ENCODE data around the gene CDR2. TPM values are rescaled to one million over a fixed set of nuclear protein-coding genes. Genes with fewer than 3 reads are reported as not detected.
"Not testable (repeated sequence)": the region's sequence is repeated elsewhere in the genome, so short reads cannot be mapped to it uniquely, and the experiment has no call there.

Gene CDR2
- polyA plus RNA-seq, 3 donors, result 28.8 to 35.0 (median 30.8) TPM

DNA sequence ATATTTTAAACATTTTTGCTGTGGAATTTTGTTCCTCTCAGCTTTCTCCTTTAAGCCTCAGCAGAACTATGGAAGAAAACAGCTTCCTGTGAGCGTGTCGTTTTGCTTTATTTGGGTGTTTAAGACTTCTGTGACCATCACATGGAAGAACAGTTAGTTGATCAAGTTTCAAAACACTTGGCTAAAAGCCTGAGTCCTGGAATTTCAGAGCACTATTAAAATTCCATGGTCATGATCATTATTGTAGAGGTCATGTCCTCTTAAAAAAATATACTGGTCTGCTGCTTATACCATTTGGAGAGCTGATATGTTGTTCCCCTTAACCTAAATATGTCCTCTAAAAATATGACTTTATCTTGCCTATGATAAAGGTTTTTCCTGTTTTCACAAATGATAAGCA lies 12.6 kb upstream of the CDR2 start:
- peak in 4 of 11 donors; percentile 40 to 60 (median 50) for DNase-seq (ENCODE audit: extremely low read depth in 1 of 11, low read depth in 9 of 11, low spot score in 4 of 11)

DNA sequence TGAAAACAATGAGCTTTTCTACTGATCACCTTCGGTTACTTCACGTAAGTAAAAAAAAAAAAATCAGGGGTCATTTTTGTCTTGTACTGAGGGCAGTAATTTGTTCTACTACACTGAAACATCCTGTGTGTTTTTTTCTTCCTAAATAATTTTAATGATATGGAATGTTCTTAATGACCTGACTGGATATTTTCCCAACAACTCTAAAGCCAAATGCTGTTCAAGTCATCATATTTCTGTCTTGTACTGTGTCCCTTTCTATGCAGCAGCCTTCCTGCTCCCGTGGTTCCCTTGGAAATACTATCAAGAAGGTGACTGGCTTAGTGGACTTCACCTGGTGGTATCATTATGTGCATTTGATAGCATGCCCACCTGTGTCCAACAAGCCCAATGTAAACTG lies 10.8 kb upstream of the CDR2 start:
- DNase-seq (ENCODE audit: extremely low read depth in 1 of 11, low read depth in 9 of 11, low spot score in 4 of 11), result no peak

- DNase-seq (ENCODE audit: extremely low read depth in 1 of 11, low read depth in 9 of 11, low spot score in 4 of 11), result no peak
Observed at GRCh38 chr16:22383827-22384226, 9.4 kb upstream of the CDR2 start.

GRCh38 chr16:22381392-22381791 lies 7.0 kb upstream of the CDR2 start:
- DNase-seq (ENCODE audit: extremely low read depth in 1 of 11, low read depth in 9 of 11, low spot score in 4 of 11), result no peak

GRCh38 chr16:22380529-22380928 lies 6.1 kb upstream of the CDR2 start:
- DNase-seq (ENCODE audit: extremely low read depth in 1 of 11, low read depth in 9 of 11, low spot score in 4 of 11), result no peak

DNA sequence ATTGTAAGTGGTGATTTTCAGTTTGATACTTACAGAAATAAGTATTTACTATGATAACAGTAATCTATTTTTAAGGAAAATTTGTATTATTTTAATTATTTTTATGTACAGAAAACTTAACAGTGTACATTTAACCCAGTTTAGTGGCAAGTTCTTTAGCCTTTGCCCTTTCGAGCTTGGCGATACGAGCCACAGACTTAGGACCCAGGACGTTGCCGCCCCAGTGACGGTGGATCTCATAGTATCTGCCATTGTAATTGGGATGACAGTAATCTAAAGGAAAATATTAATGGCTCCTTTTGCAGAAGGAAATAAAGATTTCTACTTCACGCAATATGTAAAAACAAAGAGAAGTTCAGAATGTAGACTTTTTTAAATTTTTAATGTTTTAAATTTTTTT lies 5.2 kb upstream of the CDR2 start:
- DNase-seq (ENCODE audit: extremely low read depth in 1 of 11, low read depth in 9 of 11, low spot score in 4 of 11), result no peak

DNA sequence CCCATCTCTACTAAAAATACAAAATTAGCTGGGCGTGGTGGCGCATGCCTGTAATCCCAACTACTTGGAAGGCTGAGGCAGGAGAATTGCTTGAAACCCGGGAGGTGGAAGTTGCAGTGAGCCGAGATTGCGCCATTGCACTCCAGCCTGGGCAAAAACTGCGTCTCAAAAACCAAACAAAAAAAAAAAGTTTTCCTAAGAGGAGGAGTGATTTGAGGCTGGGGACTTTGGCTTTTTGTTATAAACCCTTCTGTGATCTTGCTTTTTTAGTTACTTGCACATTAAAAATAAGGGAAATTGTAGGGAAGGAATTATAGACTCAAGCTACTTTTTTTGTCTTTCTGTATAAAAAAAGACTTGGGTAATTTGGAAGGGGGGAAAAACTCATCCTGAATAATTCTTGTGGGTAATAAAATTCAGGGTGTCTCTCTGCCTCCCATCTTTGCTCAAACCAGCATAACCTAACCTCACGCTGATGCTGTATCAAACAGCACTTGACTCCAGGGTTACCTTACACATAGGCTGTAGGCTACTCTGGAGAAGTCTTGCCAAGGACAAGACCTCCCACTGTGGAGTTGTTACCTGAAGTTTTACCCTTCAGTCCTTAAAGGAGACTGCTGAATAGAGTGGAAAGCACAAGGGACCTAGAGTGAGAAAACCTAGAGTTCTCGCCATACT lies 1.7 kb upstream of the CDR2 start:
- no peak for DNase-seq (ENCODE audit: extremely low read depth in 1 of 11, low read depth in 9 of 11, low spot score in 4 of 11)

GRCh38 chr16:22375117-22375962 lies 921 bp upstream of the CDR2 start:
- peak in 1 of 11 donors; percentile 30 for DNase-seq (ENCODE audit: extremely low read depth in 1 of 11, low read depth in 9 of 11, low spot score in 4 of 11)

DNA sequence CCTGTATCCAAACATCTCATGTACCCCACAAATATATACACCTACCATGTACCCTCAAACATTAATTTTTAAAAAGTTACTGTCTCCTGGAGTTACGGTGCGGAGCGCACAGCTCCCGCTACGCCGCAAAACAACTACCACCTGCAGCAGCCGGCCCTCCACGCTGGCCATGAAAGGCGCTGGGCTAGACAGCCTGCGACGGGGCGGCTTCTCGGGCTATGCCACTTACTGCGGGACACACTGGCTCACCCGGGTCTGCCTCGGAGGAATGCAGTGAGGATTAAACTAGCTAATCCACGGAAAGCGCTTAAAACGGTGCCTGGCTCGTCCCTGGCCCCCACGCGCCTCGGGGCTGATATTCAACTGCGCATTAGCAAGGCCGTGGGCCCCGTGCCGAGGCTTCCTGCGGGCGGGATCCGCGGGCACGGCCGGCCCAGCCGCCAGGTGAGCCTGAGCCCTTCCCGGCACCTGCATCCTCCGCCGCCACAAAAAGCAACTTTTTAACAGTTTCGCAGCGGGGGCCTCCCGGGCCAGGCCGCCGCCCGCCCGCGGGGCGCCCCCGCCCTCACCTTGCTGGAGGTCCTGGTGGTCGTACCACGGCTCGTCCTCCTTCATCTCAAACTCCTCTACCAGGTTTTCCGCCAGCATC lies 633 bp downstream of the CDR2 start:
- peak in 1 of 11 donors; percentile 36 for DNase-seq (ENCODE audit: extremely low read depth in 1 of 11, low read depth in 9 of 11, low spot score in 4 of 11)

DNA sequence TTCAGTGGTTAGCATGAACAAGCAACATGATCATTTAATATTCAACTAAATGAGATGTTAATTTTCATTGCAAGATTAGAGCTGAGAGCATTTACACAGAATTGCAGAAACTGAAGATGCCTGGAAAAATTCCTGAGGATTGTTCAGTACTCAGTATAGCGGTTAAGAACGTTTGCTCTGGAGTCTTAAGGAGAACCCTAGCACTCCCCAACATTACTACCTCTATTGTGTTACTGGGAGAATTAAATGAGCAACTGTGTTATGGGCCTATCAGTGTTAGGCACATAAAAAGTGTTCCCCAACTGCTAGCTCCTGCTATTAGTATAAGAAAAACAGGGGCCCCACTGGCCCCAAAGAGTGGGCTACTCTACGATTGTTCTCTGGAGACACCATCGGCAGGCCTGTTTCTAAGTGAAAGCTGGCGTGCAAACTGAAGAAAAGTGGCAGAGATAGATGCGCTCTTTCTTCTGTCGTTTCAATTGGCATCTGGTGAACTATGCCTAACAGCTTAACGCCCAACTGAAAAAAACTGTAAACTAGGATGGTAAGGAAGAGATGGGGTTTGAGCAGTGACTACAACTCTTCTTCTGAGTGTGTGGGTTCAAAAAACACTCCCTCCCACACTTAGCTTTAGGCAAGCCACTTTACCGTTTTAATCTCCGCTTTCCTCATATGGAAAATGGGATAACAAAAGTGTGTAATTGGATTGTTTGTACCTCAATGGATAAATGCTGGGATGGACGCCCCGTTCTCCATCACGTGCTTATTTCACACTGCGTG lies 1.3 kb downstream of the CDR2 start:
- DNase-seq (ENCODE audit: extremely low read depth in 1 of 11, low read depth in 9 of 11, low spot score in 4 of 11), result no peak

DNA sequence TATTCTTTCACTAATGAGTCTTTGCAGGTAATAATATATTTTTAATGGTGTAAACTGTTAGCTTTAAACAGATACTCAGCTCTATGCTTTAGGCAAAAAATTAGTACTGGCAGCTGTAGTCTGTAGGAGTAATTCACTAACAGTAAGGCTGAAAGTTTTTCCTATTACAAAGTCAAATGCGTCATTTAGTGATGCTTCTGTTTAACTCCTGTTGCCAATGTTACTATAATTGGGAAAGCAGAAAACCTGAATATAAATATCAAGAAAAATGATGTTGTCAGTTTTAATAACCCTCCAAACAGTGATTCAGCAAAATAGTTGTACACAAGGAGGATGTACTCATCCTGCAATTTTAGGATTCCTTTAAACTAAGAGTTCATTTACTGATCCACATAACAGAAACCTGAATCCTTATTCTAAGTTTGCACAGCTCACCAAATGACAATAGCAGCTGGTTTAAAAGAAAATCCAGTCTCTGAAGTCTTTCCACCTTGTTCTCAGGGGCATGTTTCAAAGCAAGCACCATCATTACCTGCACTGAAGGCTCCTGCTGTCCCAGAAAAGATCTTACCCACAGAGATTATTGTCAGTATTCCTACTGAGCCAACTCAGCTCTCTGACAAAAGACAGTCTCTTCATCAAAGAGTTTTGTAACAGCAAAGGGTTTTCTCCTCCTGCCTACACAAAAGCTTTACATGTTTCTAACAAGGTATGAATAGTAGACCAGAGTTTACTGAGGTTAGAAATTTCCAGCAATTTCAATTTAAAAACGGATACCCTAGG lies 4.2 kb downstream of the CDR2 start:
- DNase-seq (ENCODE audit: extremely low read depth in 1 of 11, low read depth in 9 of 11, low spot score in 4 of 11), result no peak

DNA sequence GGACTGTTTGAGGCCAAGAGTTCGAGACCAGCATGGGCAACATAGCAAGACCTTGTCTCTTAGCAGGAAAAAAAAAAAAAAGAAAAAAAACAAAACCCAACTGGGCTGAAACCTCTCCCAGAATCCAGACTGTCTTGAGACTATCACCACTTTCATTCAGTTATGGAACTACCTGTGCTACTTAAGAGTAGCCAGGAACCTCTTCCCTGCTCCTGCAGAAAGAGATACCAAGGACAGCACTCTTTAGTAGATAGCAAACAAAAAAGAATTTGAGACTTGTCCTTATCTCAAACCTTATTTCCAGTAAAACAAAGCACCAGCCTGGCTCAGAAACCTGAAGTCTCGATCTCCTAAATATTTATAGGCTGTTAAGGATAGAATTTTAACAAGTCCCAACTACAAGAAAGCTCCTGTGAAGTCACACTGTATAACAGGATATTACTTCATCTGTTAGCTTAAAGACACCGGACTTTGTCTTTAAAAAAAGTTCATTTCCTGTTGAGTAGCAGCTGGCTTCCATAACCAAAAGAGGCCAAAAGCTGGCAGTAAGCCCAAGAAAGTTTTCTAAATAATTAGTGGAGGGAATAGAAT lies 5.1 kb downstream of the CDR2 start:
- peak in 3 of 11 donors; percentile 42 to 74 (median 55) for DNase-seq (ENCODE audit: extremely low read depth in 1 of 11, low read depth in 9 of 11, low spot score in 4 of 11)

- DNase-seq (ENCODE audit: extremely low read depth in 1 of 11, low read depth in 9 of 11, low spot score in 4 of 11), result not testable (repeated sequence)
Observed at GRCh38 chr16:22368200-22368826, 6.1 kb downstream of the CDR2 start.

DNA sequence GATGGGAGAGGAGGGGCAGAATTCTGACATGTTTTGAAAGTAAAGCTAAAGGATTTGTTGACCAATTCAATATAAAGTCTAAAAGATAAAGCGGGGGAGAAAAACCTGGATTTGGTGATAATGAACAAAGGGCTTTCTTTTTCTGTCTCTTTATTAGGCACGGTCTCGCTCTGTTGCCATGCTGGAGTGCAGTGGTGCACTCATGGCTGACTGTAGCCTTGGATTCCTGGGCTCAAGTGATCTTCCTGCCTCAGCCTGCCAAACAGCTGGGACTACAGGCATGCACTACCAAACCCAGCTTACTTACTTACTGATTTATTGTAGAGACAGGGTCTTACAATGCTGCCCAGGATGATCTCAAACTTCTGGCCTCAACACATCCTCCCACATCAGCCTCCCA lies 7.5 kb downstream of the CDR2 start:
- no peak for DNase-seq (ENCODE audit: extremely low read depth in 1 of 11, low read depth in 9 of 11, low spot score in 4 of 11)

DNA sequence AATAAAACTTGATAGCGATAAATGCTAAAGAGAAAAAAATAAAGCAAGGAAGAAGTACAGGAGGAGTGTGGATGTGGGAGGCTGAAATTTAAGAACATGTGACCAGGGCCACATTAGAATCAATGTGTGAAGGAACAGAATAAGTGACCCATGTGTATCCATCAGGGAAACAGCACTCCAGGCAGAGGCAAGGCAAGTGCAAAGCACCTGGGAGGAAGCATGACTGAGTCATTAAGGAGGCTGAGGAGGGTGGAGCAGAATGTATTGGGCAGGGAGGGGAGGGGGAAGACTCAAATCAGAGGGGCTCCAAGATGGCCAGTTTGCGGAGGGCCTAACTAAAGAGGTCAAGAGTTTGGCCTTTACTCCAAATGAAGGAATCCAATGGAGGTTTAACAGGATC lies 8.0 kb downstream of the CDR2 start:
- no peak for DNase-seq (ENCODE audit: extremely low read depth in 1 of 11, low read depth in 9 of 11, low spot score in 4 of 11)

GRCh38 chr16:22364241-22364640 lies 10.2 kb downstream of the CDR2 start:
- DNase-seq (ENCODE audit: extremely low read depth in 1 of 11, low read depth in 9 of 11, low spot score in 4 of 11), result no peak

DNA sequence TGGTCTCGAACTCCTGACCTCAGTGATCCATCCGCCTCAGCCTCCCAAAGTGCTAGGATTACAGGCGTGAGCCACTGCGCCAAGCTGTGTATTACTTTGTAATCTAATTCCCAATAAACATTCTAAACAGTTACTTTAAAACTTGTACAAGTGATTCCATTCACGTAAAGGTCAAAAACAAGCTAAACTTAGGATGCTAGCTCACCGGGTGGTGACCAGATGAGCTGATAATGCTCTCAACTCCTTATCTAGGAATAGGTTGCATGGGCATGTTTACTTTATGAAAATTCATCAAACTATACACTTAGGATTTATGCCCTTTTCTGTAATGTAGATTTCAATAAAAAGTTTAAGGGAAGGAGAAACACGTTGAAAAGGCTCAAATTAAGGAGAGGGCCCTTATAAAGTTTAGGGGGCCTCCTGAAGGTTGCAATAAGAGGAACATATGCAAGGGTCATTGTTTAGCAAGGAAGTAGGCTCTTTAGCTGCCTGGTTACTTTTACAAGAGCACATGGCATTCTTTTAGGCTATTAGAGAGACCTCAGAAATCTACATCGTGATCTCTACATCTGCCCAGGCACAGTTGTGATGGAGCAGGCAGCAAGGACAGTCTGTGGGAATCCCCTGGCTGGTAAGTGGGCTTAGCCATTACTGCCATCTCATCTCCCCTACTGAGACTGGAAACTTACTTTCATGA lies 13.3 kb downstream of the CDR2 start:
- no peak for DNase-seq (ENCODE audit: extremely low read depth in 1 of 11, low read depth in 9 of 11, low spot score in 4 of 11)

All from renal cortex interstitium (tissue), 11 donors.